ENCODE data around the gene SLC44A1. TPM values are rescaled to one million over a fixed set of nuclear protein-coding genes. Genes with fewer than 3 reads are reported as not detected.

Gene SLC44A1
- total and polyA plus RNA-seq, 12 donors, result 6.8 to 73.1 (median 36.3) TPM

DNA sequence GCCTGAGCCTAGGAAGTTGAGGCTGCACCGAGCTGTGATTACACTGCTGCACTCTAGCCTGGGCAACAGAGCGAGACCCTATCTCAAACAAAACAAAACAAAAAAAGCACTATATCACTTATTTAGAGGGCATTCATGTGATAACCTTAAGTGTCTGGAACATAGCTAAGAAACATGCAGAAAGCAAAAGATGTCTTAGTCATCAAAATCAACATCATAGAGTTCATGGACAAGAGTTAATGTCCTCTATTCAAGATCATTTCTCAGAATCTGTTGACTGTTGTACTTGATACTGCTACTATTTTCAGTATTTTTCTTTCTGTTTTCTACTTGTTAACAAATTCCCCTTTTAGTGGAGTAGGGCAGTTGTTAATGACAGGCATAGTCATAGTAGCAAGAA is 228.8 kb downstream of the SLC44A1 start:
- TF ChIP-seq, protein P1, sequence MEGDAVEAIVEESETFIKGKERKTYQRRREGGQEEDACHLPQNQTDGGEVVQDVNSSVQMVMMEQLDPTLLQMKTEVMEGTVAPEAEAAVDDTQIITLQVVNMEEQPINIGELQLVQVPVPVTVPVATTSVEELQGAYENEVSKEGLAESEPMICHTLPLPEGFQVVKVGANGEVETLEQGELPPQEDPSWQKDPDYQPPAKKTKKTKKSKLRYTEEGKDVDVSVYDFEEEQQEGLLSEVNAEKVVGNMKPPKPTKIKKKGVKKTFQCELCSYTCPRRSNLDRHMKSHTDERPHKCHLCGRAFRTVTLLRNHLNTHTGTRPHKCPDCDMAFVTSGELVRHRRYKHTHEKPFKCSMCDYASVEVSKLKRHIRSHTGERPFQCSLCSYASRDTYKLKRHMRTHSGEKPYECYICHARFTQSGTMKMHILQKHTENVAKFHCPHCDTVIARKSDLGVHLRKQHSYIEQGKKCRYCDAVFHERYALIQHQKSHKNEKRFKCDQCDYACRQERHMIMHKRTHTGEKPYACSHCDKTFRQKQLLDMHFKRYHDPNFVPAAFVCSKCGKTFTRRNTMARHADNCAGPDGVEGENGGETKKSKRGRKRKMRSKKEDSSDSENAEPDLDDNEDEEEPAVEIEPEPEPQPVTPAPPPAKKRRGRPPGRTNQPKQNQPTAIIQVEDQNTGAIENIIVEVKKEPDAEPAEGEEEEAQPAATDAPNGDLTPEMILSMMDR (IDR thresholded peaks at IDR 0.05), result no peak
- TF ChIP-seq POLR2A (IDR thresholded peaks at IDR 0.05), result no peak
- DNase-seq, result no peak
- no peak overlapping the region for H3K4me3 ChIP-seq
- no peaks in the 10 kb centered on the region for H3K4me1 ChIP-seq (replicated peaks in 1 of 2)
- 94 to 98% (median 94%) methylated on average over 2 of the region's 2 CpGs for WGBS, 4 donors
- no peaks in the 10 kb centered on the region for H3K9me3 ChIP-seq (replicated peaks in 1 of 3)
- H3K27ac ChIP-seq, result no peak overlapping the region
- intact Hi-C loops (cut with DNase I), result loop anchor here in 1 of 2 donors (10.0 kb wide), 1 partner anchor 48 kb away; no protein-coding TSS in a partner anchor
- no peaks in the 10 kb centered on the region for H3K27me3 ChIP-seq
- no peaks in the 10 kb centered on the region for H3K36me3 ChIP-seq (replicated peaks in 1 of 2)

DNA sequence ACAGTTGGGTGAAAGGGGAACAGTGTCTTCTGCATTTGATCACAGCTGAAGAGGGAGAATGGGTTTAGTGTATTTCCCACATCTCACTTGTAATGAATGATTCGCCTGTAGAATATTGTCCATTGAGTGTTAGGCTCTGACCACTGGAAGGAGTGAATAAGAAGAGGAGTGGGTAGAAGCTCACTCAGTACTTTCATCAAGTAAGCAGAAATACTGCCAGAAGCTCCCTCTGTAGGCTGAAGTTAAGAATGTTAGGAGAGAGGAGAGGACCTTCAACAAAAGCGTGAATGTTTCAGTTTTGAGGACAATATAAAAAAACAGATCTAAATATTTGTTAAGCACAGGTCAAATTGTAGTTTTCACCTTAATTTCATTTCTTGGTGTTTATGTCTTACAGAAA is 230.9 kb downstream of the SLC44A1 start:
- Histone ChIP-seq H3K9me3 (replicated peaks in 1 of 3) (no peaks in the 10 kb centered on the region), H3K27me3 (no peaks in the 10 kb centered on the region), H3K4me3 (no peak overlapping the region), H3K36me3 (replicated peaks in 1 of 2) (no peaks in the 10 kb centered on the region), H3K4me1 (replicated peaks in 1 of 2) (no peaks in the 10 kb centered on the region), H3K27ac (no peak overlapping the region)
- 60 to 71% (median 64%) methylated on average over 2 of the region's 2 CpGs for WGBS, 4 donors
- no peak for DNase-seq
- TF ChIP-seq, protein P1 (IDR thresholded peaks at IDR 0.05), result peak; percentile 28 to 48 (median 40)
- no peak for TF ChIP-seq POLR2A (IDR thresholded peaks at IDR 0.05)
- intact Hi-C loops (cut with DNase I), result loop anchor here in 1 of 2 donors (10.0 kb wide), 1 partner anchor 51 kb away; no protein-coding TSS in a partner anchor

DNA sequence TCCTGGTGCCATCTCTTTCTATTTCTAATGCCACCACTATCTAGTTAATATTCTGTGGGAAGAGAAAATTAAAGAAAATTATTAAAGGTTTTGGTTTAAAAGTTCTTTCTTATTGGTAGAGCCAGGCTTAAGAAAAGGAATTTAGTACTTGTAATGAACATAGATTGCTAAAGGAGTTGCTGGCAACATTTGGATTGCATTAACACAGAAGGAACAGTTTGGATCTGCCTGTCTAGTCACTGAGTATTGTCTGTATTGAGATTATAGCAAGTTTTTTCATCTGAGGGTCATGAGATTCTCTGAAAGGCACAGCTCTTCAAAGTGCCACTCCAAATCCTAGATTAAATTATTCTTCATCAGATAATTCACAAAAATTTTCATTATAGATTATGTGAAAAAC is 235.4 kb downstream of the SLC44A1 start:
- Histone ChIP-seq H3K4me3 (no peak overlapping the region), H3K4me1 (replicated peaks in 1 of 2) (no peaks in the 10 kb centered on the region), H3K27me3 (no peaks in the 10 kb centered on the region), H3K9me3 (replicated peaks in 1 of 3) (no peaks in the 10 kb centered on the region), H3K27ac (no peak overlapping the region), H3K36me3 (replicated peaks in 1 of 2) (no peaks in the 10 kb centered on the region)
- TF ChIP-seq POLR2A (IDR thresholded peaks at IDR 0.05), result no peak
- intact Hi-C loops (cut with DNase I), result loop anchor here in 1 of 2 donors (10.0 kb wide), 1 partner anchor 55 kb away; no protein-coding TSS in a partner anchor
- no peak for DNase-seq

DNA sequence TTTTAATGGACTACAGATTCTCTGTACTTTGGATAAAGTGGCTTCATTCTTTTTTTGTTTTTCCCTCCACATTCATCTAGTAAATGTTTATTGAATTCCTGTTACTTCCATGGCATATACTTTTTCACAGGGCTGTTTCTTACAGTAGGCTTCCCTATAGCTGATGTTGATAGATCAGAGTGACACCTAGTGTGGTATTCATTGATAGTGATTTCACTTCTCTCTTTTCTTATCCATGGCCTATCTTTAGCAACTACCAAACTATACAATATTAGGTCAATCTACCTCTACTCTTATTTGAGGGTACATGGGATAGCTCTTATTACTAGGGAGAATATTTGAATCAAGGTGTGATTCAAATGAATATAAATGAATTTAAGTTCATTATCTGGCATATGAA is 239.2 kb downstream of the SLC44A1 start:
- no peak for TF ChIP-seq POLR2A (IDR thresholded peaks at IDR 0.05)
- TF ChIP-seq, protein P1 (IDR thresholded peaks at IDR 0.05), result no peak
- intact Hi-C loops (cut with DNase I), result no loop called here
- no peaks in the 10 kb centered on the region for H3K27me3 ChIP-seq
- no peaks in the 10 kb centered on the region for H3K9me3 ChIP-seq (replicated peaks in 1 of 3)
- H3K4me1 ChIP-seq (replicated peaks in 1 of 2), result no peaks in the 10 kb centered on the region
- DNase-seq, result no peak
- no peaks in the 10 kb centered on the region for H3K36me3 ChIP-seq (replicated peaks in 1 of 2)
- H3K4me3 ChIP-seq, result no peak overlapping the region
- H3K27ac ChIP-seq, result no peak overlapping the region

DNA sequence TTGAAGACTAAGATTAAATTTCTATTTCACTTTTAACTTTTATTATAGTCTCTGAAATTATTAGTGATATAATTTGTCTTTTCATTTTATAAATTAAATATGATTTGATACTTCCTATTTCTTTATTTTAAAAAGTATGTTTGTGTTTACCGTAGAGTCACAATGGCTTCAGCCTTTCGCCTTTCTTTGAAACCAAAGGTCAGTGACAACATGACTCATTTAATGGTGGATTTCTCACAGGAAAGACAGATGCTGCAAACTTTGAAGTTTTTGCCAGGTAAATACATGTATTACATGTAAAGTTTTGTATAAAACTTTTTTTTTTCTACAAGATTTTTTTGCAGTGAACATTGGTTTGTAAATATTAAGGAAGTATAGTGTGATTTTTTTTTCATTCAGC is 239.8 kb downstream of the SLC44A1 start:
- Histone ChIP-seq H3K27me3 (no peaks in the 10 kb centered on the region), H3K27ac (no peak overlapping the region), H3K4me1 (replicated peaks in 1 of 2) (no peaks in the 10 kb centered on the region), H3K4me3 (no peak overlapping the region), H3K9me3 (replicated peaks in 1 of 3) (no peaks in the 10 kb centered on the region), H3K36me3 (replicated peaks in 1 of 2) (no peaks in the 10 kb centered on the region)
- 46 to 62% (median 55%) methylated on average over 2 of the region's 2 CpGs for WGBS, 4 donors
- no peak for TF ChIP-seq POLR2A (IDR thresholded peaks at IDR 0.05)
- TF ChIP-seq, protein P1 (IDR thresholded peaks at IDR 0.05), result no peak
- intact Hi-C loops (cut with DNase I), result no loop called here
- no peak for DNase-seq

Measured in adrenal gland (tissue), 12 donors.